Left lung (tissue), 10 donors: ENCODE results near the gene PDE3B. TPM values are rescaled to one million over a fixed set of nuclear protein-coding genes. Genes with fewer than 3 reads are reported as not detected.

Experiments
- ATAC-seq: fragments of 200-7000 bp; cut with Tn5 transposase; one replicate; pipeline ENCODE4 v1.9.1; 2020; ENCODE audit warnings: moderate library complexity
- DNase-seq, 4 donors: peaks; one replicate each; pipeline ENCODE4 v3.0.0-alpha.2; 2013 to 2020
- H3K27ac ChIP-seq, 2 donors: fragments of 200-600 bp; sonication (generic) in 1 of 2; one replicate each; pipeline versions ENCODE4 v1.5.0 to v1.8.0; 2020 to 2021
- H3K27me3 ChIP-seq, 2 donors: fragments of 200-600 bp; sonication (generic) in 1 of 2; one replicate each; pipeline versions ENCODE4 v1.5.0 to v1.8.0; 2020 to 2021
- H3K36me3 ChIP-seq, 2 donors: fragments of 200-600 bp; sonication (generic) in 1 of 2; one replicate each; pipeline versions ENCODE4 v1.5.0 to v1.8.0; 2020 to 2021
- H3K4me1 ChIP-seq, 2 donors: fragments of 200-600 bp; one replicate each; pipeline ENCODE4 v1.8.0; 2021
- H3K4me3 ChIP-seq, 2 donors: fragments of 200-600 bp; sonication (generic) in 1 of 2; one replicate each; pipeline versions ENCODE4 v1.5.0 to v1.8.0; 2020 to 2021; ENCODE audit warnings: mild to moderate bottlenecking in 1 of 2
- H3K9me3 ChIP-seq, 2 donors: fragments of 200-600 bp; sonication (generic) in 1 of 2; one replicate each; pipeline versions ENCODE4 v1.5.0 to v1.8.0; 2020 to 2021
- CTCF ChIP-seq, 2 donors: fragments of 200-600 bp; sonication (generic) in 1 of 2; IDR thresholded peaks; one replicate each; pipeline versions ENCODE4 v1.5.0 to v1.8.0; 2021; ENCODE audit warnings: antibody characterized with exemption in 2 of 2
- intact Hi-C, 2 donors: fragments of 100-400 bp; cut with DNase I; formaldehyde crosslinking; loops; one replicate each; pipeline versions ENCODE4 v1.11.2 to v1.14.2; 2022
- polyA plus RNA-seq, 6 donors: library from polyadenylated mRNA; unstranded; fragments of 120-200 nt; gene quantifications; one replicate each; pipeline ENCODE4 v1.2.1, GENCODE V29; 2013; ENCODE audit not compliant: insufficient read length in 6 of 6
- total RNA-seq, 2 donors: library from RNA; stranded (reverse); fragmentation: NEBNext Ultra II Directional; extraction: Animal tissue kit (Norgen Biotek cat#: 25700); gene quantifications; one replicate each; pipeline ENCODE4 v1.2.1, GENCODE V29; 2021
- donor health status: DM: no; HTN: yes; CAD: no.
- donor health status: DM: no; HTN: no; CAD: no.

Gene PDE3B
- total and polyA plus RNA-seq, 8 donors = 17.0 to 36.2 (median 30.9) TPM

- peak; percentile 44 for ATAC-seq
- Histone ChIP-seq H3K36me3 (no peaks in the 10 kb centered on the region), H3K4me3 (no peak overlapping the region), H3K27me3 (no peaks in the 10 kb centered on the region), H3K4me1 (peaks cover 0 to 11% of the 10 kb centered on the region in 2 donors), H3K27ac (no peak overlapping the region), H3K9me3 (no peaks in the 10 kb centered on the region)
- peak in 1 of 4 donors; percentile 63 for DNase-seq
- TF ChIP-seq CTCF (IDR thresholded peaks at IDR 0.05) = no peak
- intact Hi-C loops = no loop called here
Observed at GRCh38 chr11:14619603-14620531, 23.7 kb upstream of the PDE3B start.

GRCh38 chr11:14622223-14622954 is 21.2 kb upstream of the PDE3B start:
- ATAC-seq (no peak), DNase-seq (no peak)
- TF ChIP-seq CTCF (IDR thresholded peaks at IDR 0.05) = no peak
- Histone ChIP-seq H3K4me1 (peaks cover 0 to 33% of the 10 kb centered on the region in 2 donors), H3K27ac (no peak overlapping the region), H3K27me3 (no peaks in the 10 kb centered on the region), H3K36me3 (no peaks in the 10 kb centered on the region), H3K9me3 (no peaks in the 10 kb centered on the region), H3K4me3 (no peak overlapping the region)
- intact Hi-C loops = no loop called here

- TF ChIP-seq CTCF (IDR thresholded peaks at IDR 0.05) = no peak
- Histone ChIP-seq H3K9me3 (no peaks in the 10 kb centered on the region), H3K36me3 (no peaks in the 10 kb centered on the region), H3K4me1 (peaks cover 0 to 28% of the 10 kb centered on the region in 2 donors), H3K27ac (no peak overlapping the region), H3K4me3 (no peak overlapping the region), H3K27me3 (no peaks in the 10 kb centered on the region)
- ATAC-seq (no peak), DNase-seq (no peak)
- intact Hi-C loops = no loop called here
Observed at GRCh38 chr11:14623036-14623435, 20.6 kb upstream of the PDE3B start.

- peaks cover 0 to 25% of the 10 kb centered on the region in 2 donors for H3K4me1 ChIP-seq
- H3K4me3 ChIP-seq = peak overlapping the region in 1 of 2 donors; percentile 7
- TF ChIP-seq CTCF (IDR thresholded peaks at IDR 0.05) = no peak
- H3K27ac ChIP-seq = peak overlapping the region; percentile 37 to 88
- ATAC-seq = no peak
- intact Hi-C loops = no loop called here
- H3K36me3 ChIP-seq = no peaks in the 10 kb centered on the region
- no peaks in the 10 kb centered on the region for H3K9me3 ChIP-seq
- no peak for DNase-seq
- H3K27me3 ChIP-seq = no peaks in the 10 kb centered on the region
Observed at GRCh38 chr11:14625586-14626205, 17.9 kb upstream of the PDE3B start.
